ENCODE data around the gene SLIT3.
A peak's percentile ranks its signal among the peaks of the same experiment; 100 is the strongest.

SLIT3 gene

DNA sequence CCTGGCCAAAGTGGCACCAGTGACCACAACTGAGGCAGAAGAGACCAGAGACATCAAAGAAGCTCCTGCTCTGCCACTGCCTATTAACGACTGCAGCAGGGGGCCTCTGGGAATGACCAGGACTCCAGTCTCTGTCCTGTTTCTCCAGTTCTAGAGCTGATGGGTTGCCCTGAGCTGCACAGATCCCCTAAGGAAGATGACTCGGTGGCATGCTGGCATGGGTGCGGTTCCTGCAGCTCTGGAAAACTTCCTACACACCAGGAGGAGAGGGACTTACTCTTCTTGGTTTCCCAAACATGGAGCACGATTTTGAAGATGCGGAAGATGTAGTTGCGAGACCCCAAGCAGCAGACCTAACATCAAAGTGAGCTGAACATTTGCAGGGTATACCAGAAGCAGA lies 2.7 kb downstream of the SLIT3 start:
- DNase-seq = no peak

DNA sequence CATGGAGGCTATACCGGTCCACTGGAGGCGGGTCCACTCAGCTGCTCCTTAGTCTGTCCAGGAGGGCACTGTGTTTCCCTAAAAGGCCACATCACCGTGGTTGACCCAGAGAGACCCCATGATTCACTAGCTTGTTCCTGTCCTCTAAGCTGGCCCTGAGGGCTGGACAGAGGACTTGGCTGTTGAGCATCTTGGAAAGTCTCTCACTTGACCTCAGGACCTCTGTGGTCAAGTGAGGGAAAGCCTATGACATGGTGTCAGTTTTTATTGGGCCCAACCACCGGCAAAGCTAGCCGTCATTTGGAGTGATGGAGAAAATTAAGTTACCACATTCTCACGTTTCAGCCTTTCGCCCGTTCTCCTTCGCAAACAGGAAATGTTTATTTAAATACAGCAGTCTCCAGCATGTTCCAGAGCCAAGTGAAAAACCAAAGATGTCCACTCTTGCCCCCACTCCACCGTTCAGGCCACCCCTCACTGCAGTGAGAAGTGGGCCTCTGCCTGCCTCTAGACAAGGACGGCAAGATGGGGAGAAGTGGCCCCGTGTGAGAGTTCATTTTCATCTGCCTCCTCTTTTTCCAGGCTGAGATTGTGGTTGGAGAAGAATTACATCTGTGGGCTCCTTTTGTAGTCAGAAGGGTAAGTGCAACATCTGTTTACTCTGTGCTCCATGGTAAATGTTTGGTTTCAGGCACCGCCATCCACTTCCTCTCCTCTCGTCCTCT lies 4.4 kb downstream of the SLIT3 start:
- no peak for DNase-seq

GRCh38 chr5:169295306-169295705 lies 5.6 kb downstream of the SLIT3 start:
- DNase-seq = no peak

GRCh38 chr5:169294621-169295020 lies 6.3 kb downstream of the SLIT3 start:
- no peak for DNase-seq

DNA sequence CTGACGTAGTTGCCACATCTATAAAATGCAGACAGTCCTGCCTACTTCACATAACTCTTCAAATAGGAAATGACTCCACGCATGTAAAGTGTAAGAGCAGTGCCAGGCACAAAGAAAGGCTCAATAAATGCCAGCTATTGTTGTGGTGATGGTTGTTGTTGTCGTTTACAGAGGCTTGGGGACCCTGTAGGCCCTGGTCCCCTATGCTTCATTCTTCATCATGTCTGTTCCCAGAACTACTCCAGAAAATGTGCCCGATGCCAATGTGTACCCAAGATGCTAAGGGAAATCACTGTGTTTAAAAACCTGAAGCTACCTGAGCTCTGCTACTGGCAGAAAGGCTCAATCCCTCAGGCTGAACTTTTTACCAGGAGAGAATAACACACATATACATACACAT lies 9.1 kb downstream of the SLIT3 start:
- DNase-seq = no peak

GRCh38 chr5:169290895-169291294 lies 10.0 kb downstream of the SLIT3 start:
- DNase-seq = no peak

DNA sequence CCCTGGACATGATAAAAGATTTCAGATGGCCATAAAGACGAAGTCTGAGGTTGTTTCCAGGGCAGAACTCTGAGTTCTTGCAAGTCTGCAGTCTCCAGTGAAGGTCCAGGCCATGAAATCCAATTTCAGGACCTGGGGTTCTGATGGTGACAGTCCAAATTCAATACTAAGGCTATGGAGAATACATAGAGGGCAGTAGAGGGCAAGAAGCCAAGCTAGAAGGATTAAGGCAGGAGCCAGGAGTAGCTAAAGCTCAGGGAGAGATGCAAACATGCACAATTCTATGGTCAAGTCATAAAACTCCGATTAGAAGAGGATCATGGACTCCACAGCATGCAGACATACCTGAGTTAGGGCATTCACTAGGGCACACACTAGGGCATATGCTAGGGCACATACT lies 11.4 kb downstream of the SLIT3 start:
- no peak for DNase-seq

DNA sequence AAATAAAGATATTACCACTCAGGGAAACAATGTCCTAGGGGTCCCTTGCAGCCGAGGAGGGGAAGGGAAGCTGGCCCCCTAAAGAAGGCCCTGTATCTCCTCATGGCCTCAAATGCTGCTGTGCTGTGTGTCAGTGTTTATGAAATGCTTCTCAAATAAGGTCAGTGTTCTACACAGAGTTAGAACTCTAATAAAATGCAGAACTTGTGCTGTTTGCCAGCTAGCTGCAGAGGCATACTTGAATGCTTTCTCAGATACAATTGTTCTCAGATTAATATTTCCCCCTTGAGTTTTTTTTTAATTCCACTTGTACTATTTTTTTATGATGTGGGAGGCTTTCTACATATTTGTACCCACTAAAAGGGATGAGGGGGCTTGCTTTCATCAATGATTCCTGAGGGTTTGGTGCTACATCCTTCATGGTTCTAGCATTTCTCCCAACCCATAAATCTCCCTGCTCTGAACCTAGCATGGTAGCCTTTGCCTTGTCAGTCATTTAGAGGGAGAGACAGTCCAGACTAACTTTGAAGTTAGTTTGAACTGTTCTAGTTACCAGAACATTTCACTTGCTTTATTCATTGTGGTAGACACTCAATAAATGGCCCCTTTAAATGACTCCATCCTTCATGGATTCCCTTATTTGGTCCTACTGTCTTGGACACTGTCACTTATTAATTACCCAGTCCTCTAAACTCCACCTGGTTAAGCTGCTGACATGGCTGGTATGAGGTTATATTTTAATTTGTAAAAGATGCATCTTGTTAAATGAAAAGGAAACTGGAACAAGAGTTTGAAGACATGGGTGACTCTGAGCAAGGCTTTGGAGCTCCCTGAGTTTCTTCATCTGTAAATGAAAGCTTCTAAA lies 12.6 kb downstream of the SLIT3 start:
- no peak for DNase-seq

DNA sequence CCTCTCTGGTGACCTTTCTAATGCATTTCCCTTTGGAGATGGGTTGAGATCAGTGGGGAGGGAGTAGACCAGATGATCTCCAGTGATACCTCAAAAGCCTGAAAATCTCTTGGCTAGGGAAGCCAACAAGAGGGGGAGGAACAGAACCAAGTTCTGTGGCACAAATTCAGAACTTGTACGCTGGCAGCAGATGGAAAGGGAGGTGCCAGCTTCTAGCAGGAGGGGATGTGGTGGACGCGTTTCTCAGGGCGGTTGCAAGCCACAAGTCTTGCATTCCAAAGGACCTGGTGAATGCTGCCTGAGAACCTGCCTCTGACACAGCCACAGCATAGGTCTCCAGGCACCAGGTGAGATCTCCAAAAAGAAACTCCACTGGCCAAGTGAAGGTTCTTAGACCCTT lies 13.4 kb downstream of the SLIT3 start:
- DNase-seq = no peak

- no peak for DNase-seq
These were observed 14.2 kb downstream of the SLIT3 start for GRCh38 chr5:169286572-169287300.

DNA sequence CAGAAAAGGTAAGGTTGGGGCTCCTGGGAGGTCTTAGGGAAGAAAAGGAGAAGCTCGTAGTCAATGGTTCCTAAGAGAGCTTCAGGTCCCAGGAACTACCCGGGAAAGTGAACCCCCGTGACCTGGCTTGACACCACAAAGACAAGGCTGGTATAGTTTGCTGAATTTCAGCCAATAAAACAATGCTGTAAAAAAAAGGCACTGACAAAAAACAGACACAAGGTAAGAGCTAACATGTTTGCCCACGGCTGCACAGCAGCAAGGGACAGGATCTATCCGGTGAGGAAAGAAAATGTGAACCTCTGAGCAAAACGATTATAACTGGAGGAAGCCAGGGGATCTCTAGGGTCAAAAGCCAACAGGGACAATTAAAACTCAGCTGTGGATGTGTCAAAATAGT lies 17.1 kb downstream of the SLIT3 start:
- DNase-seq = no peak

DNA sequence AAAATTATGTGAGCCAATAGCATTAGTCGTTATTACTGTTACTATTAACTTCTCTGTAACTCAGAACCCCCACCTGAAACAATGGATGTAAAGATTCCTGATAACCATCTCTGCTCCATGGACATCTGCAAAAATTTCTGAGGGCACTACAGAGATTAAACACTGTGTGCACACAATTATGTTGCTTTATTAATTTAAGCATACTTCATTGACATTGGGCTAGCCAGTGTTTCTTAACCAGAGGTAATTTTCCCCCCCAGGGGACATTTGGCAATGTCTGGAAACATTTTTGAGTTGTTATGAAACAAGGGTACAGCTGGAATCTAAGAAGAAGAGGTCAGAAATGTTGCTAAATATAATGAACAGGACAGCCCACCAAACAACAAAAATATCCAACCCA lies 19.3 kb downstream of the SLIT3 start:
- no peak for DNase-seq

DNA sequence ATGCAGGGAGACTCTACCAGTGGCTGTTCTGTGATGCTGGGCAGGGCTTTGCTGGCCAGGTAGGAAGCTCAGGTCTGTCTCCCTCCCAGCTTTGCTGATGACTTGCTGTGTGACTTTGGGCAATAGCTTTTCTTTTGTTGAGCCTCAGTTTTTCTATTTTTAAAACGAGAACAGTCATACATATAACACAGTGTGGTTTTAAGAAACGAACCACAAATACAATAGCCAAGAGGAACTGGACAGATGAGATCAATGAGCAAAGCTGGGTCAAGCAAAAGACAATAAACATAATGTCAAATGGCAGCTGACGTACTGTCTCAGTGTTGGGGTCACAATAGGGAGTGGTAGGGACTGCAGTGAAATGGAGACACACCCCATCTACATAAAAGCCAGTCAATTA lies 20.2 kb downstream of the SLIT3 start:
- DNase-seq = no peak

GRCh38 chr5:169280286-169280685 lies 20.7 kb downstream of the SLIT3 start:
- no peak for DNase-seq

DNA sequence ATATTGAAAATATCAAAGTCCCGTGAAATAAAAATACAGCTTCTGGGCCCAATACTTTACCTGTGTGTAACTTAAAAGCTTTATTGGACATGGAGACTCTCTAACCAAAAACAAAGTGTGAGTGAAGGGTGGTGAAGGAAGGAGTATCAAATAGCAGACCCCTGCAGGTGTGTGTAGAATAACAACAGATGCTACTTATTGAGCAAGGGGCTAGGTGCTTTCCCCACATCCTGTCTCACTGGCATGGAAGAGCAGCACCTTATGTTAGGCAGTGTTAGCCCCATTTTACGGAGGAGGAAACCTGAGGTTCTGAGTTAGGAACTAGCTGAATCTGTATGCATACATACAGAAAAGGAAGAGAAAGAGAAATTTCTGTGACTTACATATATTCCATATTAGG lies 21.8 kb downstream of the SLIT3 start:
- DNase-seq = no peak

- DNase-seq = no peak
These were observed 27.1 kb downstream of the SLIT3 start for GRCh38 chr5:169273881-169274280.

GRCh38 chr5:169273451-169273850 lies 27.5 kb downstream of the SLIT3 start:
- no peak for DNase-seq

GRCh38 chr5:169272731-169273427 lies 28.1 kb downstream of the SLIT3 start:
- DNase-seq = no peak

DNA sequence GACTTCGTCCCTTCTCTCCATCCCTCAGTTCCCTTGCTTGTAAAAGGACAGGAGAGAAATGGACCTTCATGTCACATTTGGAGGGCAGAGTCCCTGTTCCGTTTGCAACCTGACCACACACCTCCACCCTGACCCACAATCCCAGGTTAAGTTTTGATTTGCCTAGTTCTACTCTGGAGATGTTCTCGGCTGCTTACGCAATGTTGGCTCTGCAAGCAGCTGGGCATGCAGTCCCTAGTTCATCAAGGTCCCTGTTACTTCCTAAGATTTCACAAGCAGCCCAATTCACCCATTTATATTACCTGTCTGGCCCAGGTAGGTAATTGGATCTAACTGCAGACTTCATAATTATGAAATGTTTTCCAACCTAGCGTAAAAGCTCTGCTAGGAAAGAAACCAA lies 28.8 kb downstream of the SLIT3 start:
- DNase-seq = no peak

DNA sequence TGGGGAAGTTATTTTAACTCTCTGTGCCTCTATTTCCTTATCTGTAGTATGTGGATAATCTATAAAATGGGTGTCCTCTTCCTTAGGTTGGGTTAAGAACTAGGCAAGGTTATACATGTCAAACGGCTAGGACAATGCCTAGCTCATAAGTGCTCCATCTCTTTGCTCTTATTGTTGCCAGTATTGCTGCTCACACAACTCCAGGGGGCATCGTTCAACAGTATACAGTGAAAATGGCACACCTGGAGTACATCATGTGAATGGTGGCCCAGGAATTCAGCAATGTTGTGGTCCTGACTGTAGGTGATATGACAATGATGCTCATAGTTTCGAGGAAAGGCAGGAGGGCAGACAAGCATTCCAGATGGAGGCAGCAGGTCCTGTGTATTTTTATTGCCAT lies 30.1 kb downstream of the SLIT3 start:
- no peak for DNase-seq

DNA sequence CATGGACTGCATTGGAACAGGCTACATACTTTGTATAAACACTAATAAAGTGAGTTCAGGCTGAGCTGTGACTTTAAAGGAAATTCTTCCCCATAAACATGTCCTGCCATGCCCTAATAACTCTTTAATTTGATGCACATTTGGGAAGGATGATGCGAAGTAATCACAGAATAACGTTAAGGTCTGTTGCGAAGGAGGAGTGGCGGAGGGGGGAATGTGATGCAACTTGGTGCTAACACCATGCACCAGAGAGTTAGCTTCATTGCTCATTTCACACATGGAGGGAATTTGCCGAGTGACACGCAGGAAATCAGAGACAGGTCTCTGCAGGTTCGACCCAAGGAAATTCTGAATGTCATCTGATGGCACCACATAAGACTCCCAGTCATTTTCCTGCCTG lies 32.9 kb downstream of the SLIT3 start:
- DNase-seq = no peak

GRCh38 chr5:169265888-169266287 lies 35.1 kb downstream of the SLIT3 start:
- peak; percentile 22 for DNase-seq

GRCh38 chr5:169263591-169263990 lies 37.3 kb downstream of the SLIT3 start:
- DNase-seq = no peak
